Testis (tissue), 3 donors: ENCODE results near the gene LIPE. TPM values are rescaled to one million over a fixed set of nuclear protein-coding genes. Genes with fewer than 3 reads are reported as not detected.

Experiments used
- DNase-seq: peaks from one replicate; pipeline ENCODE4 v3.0.0-alpha.2; 2019
- H3K27ac ChIP-seq, 2 donors: fragments of 200-600 bp; sonication (generic); one replicate each; pipeline ENCODE4 v1.5.1; 2019
- H3K27me3 ChIP-seq: fragments of 200-600 bp; sonication (generic); one replicate; pipeline ENCODE4 v1.5.1; 2019
- H3K36me3 ChIP-seq: fragments of 200-600 bp; sonication (generic); one replicate; pipeline ENCODE4 v1.5.1; 2017; ENCODE audit warnings: low read depth; ENCODE audit errors: missing control alignments
- H3K4me1 ChIP-seq: fragments of 200-600 bp; sonication (generic); one replicate; pipeline ENCODE4 v1.5.1; 2019
- H3K4me3 ChIP-seq, 2 donors: fragments of 200-600 bp; sonication (generic); one replicate each; pipeline ENCODE4 v1.5.1; 2017 to 2019
- H3K9me3 ChIP-seq: fragments of 200-600 bp; sonication (generic); one replicate; pipeline ENCODE4 v1.5.1; 2017
- POLR2A ChIP-seq: fragments of 450-650 bp; IDR thresholded peaks from one replicate; pipeline ENCODE4 v1.6.1; 2017; ENCODE audit warnings: antibody characterized with exemption, mild to moderate bottlenecking, moderate library complexity
- WGBS, 2 donors: methylation state at CpG; one replicate each; pipeline ENCODE4 v1.1.5; 2018; 5-methylcytosine and 5-hydroxymethylcytosine counted together
- intact Hi-C: fragments of 100-400 bp; cut with DNase I; formaldehyde crosslinking; loops from one replicate; pipeline ENCODE4 v1.15.1; 2023; ENCODE audit warnings: low total_unique reads
- polyA plus RNA-seq: library from polyadenylated mRNA; stranded (reverse); fragments of 350-450 nt; fragmentation: Illumina TruSeq; extraction: RNeasy Lipid Tissue Mini Kit (QIAGEN cat#74804); gene quantifications from one replicate; pipeline ENCODE4 v1.2.3, GENCODE V29; 2014; ENCODE audit warnings: low read depth, low replicate concordance; ENCODE audit not compliant: insufficient read depth
- total RNA-seq, 2 donors: library from RNA; depleted of rRNA; stranded (reverse); fragments of >200 nt; gene quantifications; one replicate each; pipeline ENCODE4 v1.2.3, GENCODE V29; 2016
- TF ChIP-seq, protein P1 (sequence below), 3 experiments: fragments of 450-650 bp in 2 of 3; fragments of 200-600 bp in 1 of 3; sonication (generic) in 1 of 3; IDR thresholded peaks; one replicate each; pipeline ENCODE4 v1.5.1; 2016 to 2019; ENCODE audit warnings: antibody characterized with exemption in 3 of 3, mild to moderate bottlenecking in 2 of 3, moderate library complexity in 1 of 3

Gene LIPE
- total and polyA plus RNA-seq, 3 donors from 2014 or later = 49.2 to 131 (median 73.5) TPM

DNA sequence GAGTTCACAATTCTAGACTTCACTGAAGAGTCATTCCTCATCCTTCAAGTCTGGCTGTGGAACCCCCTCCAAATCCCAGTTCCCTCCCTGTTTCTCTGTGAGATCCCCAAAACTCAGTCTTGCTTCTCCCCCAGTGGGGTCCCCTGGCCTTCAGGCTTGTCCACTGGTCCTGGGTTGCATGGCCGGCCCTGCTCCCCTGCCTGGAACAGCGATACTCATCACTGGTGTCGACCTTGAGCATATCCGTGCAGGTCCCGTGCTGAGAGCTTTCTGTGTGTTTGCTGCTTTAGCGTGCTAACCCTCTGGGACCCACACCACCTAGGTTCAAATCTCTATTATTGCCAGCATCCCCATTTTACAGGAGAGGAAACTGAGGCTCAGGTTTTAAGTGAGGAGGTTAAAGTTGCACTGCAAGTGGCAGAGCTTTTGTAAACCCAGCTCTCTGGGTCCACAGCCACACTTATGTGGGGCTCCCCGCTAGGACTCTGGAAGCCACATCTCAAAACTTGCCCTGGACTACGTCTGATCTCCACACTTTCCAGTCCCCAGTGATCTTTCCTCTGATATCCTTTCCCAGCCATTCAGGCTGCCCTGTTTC lies 15.5 kb downstream of the LIPE start:
- Histone ChIP-seq H3K9me3 (no peaks in the 10 kb centered on the region), H3K4me3 (no peak overlapping the region), H3K36me3 (no peaks in the 10 kb centered on the region), H3K27me3 (no peaks in the 10 kb centered on the region), H3K4me1 (no peaks in the 10 kb centered on the region), H3K27ac (no peak overlapping the region)
- intact Hi-C loops = no loop called here
- no peak for TF ChIP-seq POLR2A
- TF ChIP-seq, protein P1, sequence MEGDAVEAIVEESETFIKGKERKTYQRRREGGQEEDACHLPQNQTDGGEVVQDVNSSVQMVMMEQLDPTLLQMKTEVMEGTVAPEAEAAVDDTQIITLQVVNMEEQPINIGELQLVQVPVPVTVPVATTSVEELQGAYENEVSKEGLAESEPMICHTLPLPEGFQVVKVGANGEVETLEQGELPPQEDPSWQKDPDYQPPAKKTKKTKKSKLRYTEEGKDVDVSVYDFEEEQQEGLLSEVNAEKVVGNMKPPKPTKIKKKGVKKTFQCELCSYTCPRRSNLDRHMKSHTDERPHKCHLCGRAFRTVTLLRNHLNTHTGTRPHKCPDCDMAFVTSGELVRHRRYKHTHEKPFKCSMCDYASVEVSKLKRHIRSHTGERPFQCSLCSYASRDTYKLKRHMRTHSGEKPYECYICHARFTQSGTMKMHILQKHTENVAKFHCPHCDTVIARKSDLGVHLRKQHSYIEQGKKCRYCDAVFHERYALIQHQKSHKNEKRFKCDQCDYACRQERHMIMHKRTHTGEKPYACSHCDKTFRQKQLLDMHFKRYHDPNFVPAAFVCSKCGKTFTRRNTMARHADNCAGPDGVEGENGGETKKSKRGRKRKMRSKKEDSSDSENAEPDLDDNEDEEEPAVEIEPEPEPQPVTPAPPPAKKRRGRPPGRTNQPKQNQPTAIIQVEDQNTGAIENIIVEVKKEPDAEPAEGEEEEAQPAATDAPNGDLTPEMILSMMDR (IDR thresholded peaks at IDR 0.05) = no peak
- DNase-seq = no peak
- 87 to 93% methylated on average over 8 of the region's 8 CpGs for WGBS, 2 donors

DNA sequence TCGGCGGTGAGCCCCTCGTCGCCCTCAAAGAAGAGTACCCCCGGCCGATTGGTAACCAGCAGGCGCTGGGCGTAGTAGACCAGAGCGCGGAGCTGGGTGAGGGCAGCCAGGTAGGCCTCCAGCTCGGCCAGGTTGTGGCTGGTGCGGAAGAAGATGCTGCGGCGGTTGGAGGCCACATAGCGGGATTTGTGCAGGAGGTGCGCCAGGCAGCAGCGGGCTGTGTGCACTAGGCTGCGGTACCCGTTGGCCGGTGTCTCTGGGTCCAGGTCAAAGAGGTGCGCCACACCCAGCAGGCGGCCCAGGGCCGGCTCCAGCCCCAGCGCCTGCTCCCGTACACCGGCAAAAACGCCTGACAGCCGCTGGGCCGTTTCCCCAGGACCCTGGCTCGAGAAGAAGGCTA lies 16.8 kb downstream of the LIPE start:
- WGBS, 2 donors = 94% methylated on average over 25 to 30 of the region's 30 CpGs
- H3K27me3 ChIP-seq = no peaks in the 10 kb centered on the region
- no peaks in the 10 kb centered on the region for H3K4me1 ChIP-seq
- no peaks in the 10 kb centered on the region for H3K36me3 ChIP-seq
- no peak overlapping the region for H3K4me3 ChIP-seq
- DNase-seq = no peak
- no peak overlapping the region for H3K27ac ChIP-seq
- H3K9me3 ChIP-seq = no peaks in the 10 kb centered on the region
- intact Hi-C loops = no loop called here
- TF ChIP-seq, protein P1 (IDR thresholded peaks at IDR 0.05) = no peak
- TF ChIP-seq POLR2A = no peak

DNA sequence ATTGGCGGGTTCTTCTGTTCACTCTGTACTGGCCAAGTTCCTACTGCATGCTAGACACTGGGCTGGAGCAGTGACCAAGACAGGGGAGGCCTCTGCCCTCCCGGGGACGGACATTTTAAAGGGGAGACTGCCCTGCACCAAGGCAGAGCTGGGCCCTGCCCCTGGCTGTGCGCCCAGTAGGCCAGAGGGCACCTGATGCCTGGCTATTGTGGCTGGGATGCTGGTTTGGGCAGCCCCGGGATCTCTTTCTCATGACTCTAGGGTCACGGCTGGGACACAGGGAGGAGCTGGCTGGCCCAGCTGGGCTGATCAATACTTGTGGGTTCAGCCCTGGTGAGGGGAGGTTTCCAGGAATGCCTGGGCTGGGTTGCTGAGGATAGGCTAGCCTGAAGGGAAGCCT lies 17.7 kb downstream of the LIPE start:
- intact Hi-C loops = no loop called here
- Histone ChIP-seq H3K27ac (no peak overlapping the region), H3K27me3 (no peaks in the 10 kb centered on the region), H3K4me3 (no peak overlapping the region), H3K4me1 (no peaks in the 10 kb centered on the region), H3K9me3 (no peaks in the 10 kb centered on the region), H3K36me3 (no peaks in the 10 kb centered on the region)
- 33 to 64% methylated on average over 5 to 6 of the region's 6 CpGs for WGBS, 2 donors
- no peak for DNase-seq
- no peak for TF ChIP-seq POLR2A

DNA sequence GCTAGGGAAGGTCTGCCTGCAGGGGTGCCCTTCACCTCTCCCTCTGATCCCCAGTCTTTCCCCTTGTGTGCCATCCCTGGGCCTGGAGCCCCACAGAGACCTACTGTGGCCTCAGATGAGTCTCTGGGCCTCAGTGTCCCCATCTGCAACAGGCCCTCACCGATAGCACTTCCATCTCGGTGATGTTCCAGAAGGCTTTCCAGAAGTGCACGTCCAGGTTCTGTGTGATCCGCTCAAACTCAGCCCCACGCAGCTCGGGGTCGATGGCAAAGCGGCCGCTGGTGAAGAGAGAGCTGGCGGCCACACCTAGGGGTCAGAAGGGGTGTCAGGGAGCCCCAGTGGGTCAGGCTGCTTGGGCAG lies 19.4 kb downstream of the LIPE start:
- no peak overlapping the region for H3K4me3 ChIP-seq
- no peaks in the 10 kb centered on the region for H3K27me3 ChIP-seq
- intact Hi-C loops = no loop called here
- H3K9me3 ChIP-seq = no peaks in the 10 kb centered on the region
- no peaks in the 10 kb centered on the region for H3K4me1 ChIP-seq
- no peaks in the 10 kb centered on the region for H3K36me3 ChIP-seq
- WGBS, 2 donors = 97% methylated on average over 10 of the region's 10 CpGs; no CpG with 5 or more reads in 1 of the 2 donors
- TF ChIP-seq, protein P1 (IDR thresholded peaks at IDR 0.05) = no peak
- no peak for TF ChIP-seq POLR2A
- DNase-seq = no peak
- no peak overlapping the region for H3K27ac ChIP-seq

DNA sequence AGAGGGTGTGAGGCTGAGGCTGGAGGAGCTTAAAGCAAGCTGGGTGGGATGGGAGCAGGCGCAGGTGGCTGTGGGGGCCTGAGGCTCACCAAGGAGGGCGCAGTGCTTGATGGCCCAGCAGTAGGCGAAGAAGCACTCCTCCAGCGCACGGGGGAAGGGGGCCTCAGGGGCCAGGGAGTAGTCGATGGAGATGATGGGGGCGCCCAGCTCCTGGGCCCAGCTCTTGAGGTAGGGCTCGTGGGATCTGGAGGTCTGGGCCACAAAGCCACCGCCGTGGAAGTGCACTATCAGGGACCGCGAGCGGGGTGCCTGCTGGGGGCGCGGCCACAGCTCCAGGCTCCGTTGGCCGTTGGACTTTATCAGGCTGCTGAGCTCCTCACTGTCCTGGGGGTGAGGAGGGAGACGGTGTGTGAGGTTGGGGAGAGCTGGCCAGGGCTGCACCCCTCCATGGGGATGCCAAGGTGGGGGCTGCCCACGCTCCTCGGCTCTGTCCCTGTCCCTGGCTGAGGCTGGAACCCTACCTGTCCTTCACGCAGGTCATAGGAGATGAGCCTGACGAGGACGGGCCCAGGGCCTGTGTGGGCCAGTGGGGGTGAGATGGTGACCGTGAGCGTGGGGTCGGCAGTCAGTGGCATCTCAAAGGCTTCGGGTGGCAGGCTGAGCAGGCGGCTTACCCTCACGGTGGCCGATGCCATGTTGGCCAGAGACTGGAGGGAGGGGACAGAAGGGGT lies 19.9 kb downstream of the LIPE start:
- Histone ChIP-seq H3K27me3 (no peaks in the 10 kb centered on the region), H3K27ac (no peak overlapping the region), H3K4me1 (no peaks in the 10 kb centered on the region), H3K9me3 (no peaks in the 10 kb centered on the region), H3K36me3 (no peaks in the 10 kb centered on the region), H3K4me3 (no peak overlapping the region)
- intact Hi-C loops = no loop called here
- TF ChIP-seq POLR2A = no peak
- TF ChIP-seq, protein P1 (IDR thresholded peaks at IDR 0.05) = no peak
- no peak for DNase-seq
- WGBS, 2 donors = 90 to 92% methylated on average over 17 to 30 of the region's 30 CpGs
